ENCODE results near the gene TXNDC12.

GRCh38 chr1:52008071-52008809 is 46.8 kb downstream of the TXNDC12 start:
- TF ChIP-seq, protein P1, sequence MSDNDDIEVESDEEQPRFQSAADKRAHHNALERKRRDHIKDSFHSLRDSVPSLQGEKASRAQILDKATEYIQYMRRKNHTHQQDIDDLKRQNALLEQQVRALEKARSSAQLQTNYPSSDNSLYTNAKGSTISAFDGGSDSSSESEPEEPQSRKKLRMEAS (IDR thresholded peaks at IDR 0.05; ENCODE audit: low read depth, low read length) = no peak
- TF ChIP-seq, protein P2, sequence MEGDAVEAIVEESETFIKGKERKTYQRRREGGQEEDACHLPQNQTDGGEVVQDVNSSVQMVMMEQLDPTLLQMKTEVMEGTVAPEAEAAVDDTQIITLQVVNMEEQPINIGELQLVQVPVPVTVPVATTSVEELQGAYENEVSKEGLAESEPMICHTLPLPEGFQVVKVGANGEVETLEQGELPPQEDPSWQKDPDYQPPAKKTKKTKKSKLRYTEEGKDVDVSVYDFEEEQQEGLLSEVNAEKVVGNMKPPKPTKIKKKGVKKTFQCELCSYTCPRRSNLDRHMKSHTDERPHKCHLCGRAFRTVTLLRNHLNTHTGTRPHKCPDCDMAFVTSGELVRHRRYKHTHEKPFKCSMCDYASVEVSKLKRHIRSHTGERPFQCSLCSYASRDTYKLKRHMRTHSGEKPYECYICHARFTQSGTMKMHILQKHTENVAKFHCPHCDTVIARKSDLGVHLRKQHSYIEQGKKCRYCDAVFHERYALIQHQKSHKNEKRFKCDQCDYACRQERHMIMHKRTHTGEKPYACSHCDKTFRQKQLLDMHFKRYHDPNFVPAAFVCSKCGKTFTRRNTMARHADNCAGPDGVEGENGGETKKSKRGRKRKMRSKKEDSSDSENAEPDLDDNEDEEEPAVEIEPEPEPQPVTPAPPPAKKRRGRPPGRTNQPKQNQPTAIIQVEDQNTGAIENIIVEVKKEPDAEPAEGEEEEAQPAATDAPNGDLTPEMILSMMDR (IDR thresholded peaks at IDR 0.05; ENCODE audit: low read depth, low read length) = no peak
- no peak for TF ChIP-seq POLR2A (IDR thresholded peaks at IDR 0.05; ENCODE audit: extremely low read depth, insufficient read length)
- TF ChIP-seq MYC (IDR thresholded peaks at IDR 0.05; ENCODE audit: low read depth, low read length) = no peak
